HCT116 (cell line): ENCODE data around the gene FAM219A.

ENCODE experiments used
- ATF3 ChIP-seq: IDR thresholded peaks from 2 replicates; pipeline ENCODE4 v1.6.1; 2012
- CEBPB ChIP-seq: IDR thresholded peaks from 2 replicates; pipeline ENCODE4 v1.6.1; 2012; ENCODE audit warnings: low read depth
- CTCF ChIP-seq, 3 experiments: fragments of 200-600 bp in 1 of 3; sonication (generic) in 1 of 3; IDR thresholded peaks in 2 of 3; conservative IDR thresholded peaks in 1 of 3; 2 replicates each; pipeline ENCODE4 v1.5.1; 2012 to 2017; ENCODE audit warnings: low read depth in 2 of 3, low read length in 2 of 3, antibody characterized with exemption in 1 of 3, borderline replicate concordance in 1 of 3, control low read depth in 1 of 3, mild to moderate bottlenecking in 1 of 3, mixed read lengths in 1 of 3, mixed run types in 1 of 3, moderate library complexity in 1 of 3; ENCODE audit not compliant: insufficient read depth in 1 of 3
- EZH2 ChIP-seq: fragments of 200-600 bp; sonication (generic); IDR thresholded peaks from 2 replicates; pipeline ENCODE4 v1.6.1; 2017; ENCODE audit warnings: antibody characterized with exemption, mixed run types
- FOSL1 ChIP-seq: IDR thresholded peaks from 2 replicates; pipeline ENCODE4 v1.6.1; 2012; ENCODE audit warnings: low read depth
- MAX ChIP-seq: IDR thresholded peaks from 2 replicates; pipeline ENCODE4 v1.6.1; 2012
- POLR2A ChIP-seq: IDR thresholded peaks from 2 replicates; pipeline ENCODE4 v1.7.0; 2011; ENCODE audit warnings: borderline replicate concordance; ENCODE audit not compliant: insufficient read depth, insufficient read length; ENCODE audit errors: extremely low read depth
- POLR2AphosphoS5 ChIP-seq: IDR thresholded peaks from 2 replicates; pipeline ENCODE4 v1.6.1; 2011; ENCODE audit warnings: mild to moderate bottlenecking, low read depth, low read length, moderate library complexity
- SIN3A ChIP-seq: IDR thresholded peaks from 2 replicates; pipeline ENCODE4 v1.6.1; 2012; ENCODE audit warnings: low read depth
- YY1 ChIP-seq: IDR thresholded peaks from 2 replicates; pipeline ENCODE4 v1.6.1; 2011; ENCODE audit warnings: low read length, low read depth, moderate library complexity, mild to moderate bottlenecking; ENCODE audit not compliant: insufficient replicate concordance; ENCODE audit errors: extremely low read depth

- no peak for TF ChIP-seq YY1
- TF ChIP-seq CTCF (IDR thresholded peaks at IDR 0.05 in 2 of 3, conservative IDR thresholded peaks at IDR 0.05 in 1 of 3; ENCODE audit: borderline replicate concordance in 1 of 3, insufficient read depth in 1 of 3, low read depth in 2 of 3, low read length in 2 of 3) = no peak
- no peak for TF ChIP-seq ATF3
- no peak for TF ChIP-seq SIN3A
- TF ChIP-seq POLR2AphosphoS5 = no peak
- no peak for TF ChIP-seq EZH2
- no peak for TF ChIP-seq MAX
- TF ChIP-seq POLR2A = no peak
- no peak for TF ChIP-seq FOSL1
- TF ChIP-seq CEBPB = no peak
Measured at GRCh38 chr9:34406219-34406618, 52.2 kb downstream of the FAM219A start.
